IPS-11a (cell line): ENCODE measurements around the gene QSOX2.

Experiments
- H3K4me3 ChIP-seq: one replicate; pipeline ENCODE4 v1.5.1; 2013; ENCODE audit warnings: low read depth, low read length, control low read depth

QSOX2 gene

GRCh38 chr9:136223871-136224640, 21.6 kb downstream of the QSOX2 start:
- no peak overlapping the region for H3K4me3 ChIP-seq

- no peak overlapping the region for H3K4me3 ChIP-seq
Measured at GRCh38 chr9:136222906-136223285, 22.7 kb downstream of the QSOX2 start.

DNA sequence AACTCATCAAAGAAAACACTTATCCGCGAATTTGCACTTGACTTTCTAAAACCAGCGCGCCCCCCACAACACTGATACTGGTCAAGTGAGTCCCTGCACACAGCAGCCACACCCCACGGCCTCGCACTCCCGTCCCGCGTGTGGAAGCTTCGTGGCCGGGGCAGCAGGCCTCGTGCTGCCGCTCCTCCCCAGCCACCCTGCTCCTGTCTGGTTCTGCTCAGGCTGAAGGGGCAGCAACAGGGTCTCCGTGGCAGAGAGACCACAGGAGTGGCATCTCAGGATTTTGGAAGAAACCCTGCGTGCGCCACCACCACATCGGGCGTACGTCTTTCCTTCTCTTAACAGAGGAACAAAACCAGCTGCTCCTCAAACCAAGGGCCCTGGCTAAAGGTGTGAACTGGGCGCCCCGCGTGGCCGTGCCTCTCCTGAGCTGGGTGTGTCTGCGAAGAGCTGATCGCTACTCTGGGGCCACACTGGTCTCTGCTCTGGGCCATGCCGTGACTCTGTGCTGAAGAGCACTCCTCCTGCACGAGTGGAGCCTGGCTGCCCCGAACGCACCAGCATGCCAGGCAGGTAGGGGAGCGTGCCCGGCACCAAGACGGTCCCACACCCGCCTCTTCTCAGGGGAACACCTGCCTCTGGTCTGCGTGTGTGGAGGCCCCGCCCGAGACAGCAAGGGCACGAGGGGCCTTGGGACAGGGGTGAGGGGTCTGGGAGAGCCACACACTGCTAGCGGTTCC, 23.3 kb downstream of the QSOX2 start:
- no peak overlapping the region for H3K4me3 ChIP-seq

DNA sequence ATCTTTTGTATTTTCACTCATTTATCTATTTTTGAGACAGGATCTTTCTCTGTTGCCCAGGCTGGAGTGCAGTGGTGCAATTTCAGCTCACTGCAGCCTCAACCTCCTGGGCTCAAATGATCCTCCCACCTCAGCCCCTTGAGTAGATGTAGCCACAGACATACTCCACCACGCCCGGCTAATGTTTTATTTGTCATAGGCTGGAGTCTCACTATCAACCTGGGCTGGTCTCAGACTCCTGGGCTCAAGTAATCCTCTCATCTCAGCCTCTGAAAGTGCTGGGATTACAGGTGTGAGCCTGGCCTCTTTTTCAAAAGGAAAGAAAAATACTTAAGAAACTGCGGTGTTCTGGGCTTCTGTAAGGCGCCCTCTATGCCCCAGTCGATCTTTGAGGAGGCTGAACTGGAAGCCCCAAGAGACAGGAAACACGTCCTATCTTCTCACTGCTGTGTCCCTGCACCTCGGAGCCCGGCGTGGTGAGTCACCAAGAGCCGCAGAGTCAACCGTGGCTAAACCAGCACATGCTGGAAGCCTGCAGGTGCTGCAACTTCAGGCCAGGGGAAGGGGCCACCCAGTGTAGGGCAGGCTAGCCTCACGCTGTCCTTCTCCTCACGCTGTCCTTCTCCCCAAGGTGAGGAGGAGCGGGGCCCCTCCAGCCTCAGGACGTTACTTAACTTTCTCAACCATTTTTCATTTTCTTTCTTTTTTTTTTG, 25.4 kb downstream of the QSOX2 start:
- no peak overlapping the region for H3K4me3 ChIP-seq

- H3K4me3 ChIP-seq = no peak overlapping the region
Measured at GRCh38 chr9:136219276-136219675, 26.3 kb downstream of the QSOX2 start.

- no peak overlapping the region for H3K4me3 ChIP-seq
Measured at GRCh38 chr9:136218673-136219072, 26.9 kb downstream of the QSOX2 start.

- H3K4me3 ChIP-seq = no peak overlapping the region
Measured at GRCh38 chr9:136218271-136218670, 27.3 kb downstream of the QSOX2 start.

DNA sequence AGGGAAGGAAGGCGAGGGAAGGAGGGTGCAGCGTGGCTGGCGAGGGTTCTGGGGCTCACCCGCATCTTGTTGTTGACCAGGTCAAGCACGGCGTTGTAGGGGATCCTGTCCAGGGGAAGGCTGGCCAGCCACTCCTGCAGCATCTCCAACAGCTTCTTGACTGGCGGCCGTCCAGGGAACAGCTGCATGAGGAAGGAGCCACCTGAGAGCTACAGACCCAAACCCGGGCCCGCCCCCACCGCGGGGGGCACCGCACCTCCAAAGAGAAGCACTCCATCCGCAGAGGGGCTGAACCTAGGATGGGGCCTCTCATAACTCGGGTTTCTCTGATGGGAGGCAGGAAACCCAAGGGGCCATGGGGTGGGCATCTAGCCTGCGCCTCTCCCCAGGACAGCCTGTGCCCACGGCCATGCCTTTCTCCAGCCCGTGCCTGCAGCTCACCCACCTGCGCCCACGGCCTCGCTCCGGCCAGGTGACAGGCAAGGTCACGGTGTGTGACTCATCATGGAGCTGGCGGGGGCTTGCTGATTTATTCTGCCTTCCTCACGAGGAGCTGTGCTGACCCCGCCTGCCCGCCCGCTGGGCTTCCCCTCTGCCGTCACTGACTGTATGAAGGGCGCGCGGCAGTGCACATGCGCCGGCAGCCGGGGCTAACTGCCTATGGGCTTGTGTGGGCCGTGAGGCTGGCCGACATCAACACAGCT, 28.9 kb downstream of the QSOX2 start:
- no peak overlapping the region for H3K4me3 ChIP-seq

DNA sequence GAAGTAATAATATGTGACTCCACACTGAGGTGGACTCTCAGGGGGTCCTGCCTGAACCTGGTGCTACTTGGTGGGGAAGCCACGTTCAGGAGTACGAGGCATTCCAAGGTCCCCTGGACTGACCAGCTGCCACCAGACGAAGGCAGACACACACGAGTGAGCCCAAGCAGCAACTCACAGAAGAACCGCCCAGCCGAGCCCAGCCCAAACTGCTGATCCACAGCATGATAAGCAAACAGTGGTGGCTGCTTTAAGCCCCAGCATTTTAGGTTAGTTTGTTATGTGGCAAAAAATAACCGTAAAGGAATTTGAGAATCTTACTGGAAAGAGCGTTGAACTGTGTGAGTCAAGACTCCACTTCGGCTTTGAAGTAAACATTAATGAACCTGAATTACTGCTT, 31.9 kb downstream of the QSOX2 start:
- no peak overlapping the region for H3K4me3 ChIP-seq

DNA sequence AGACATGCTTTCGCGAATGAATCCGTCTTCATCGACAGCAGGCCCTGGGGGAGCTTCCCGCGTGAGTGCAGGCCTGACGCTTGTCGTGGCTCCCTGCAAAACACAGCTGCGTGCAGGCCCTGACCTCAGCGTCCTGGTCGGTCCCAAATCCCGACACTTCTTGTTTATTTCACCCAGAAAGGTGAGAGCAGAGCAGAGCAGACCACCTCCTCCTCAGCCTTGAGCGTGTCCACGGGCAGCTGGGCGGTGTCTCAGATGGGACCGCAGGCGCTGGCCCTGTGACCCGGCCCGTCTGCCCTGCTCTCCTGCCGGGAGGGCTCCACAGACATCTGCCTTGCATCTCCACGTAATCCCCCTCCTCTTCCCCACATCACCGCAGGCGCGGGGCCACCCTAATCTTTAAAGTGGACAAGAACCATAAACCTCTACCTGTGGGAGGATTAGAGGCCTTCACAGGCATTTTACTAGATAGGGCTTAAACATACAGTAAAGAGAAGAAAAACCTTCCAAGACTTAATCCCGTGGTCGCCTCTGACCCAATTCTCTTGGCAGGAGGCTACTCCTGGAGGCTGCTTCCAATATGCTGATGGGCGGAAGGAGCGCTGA, 33.2 kb downstream of the QSOX2 start:
- H3K4me3 ChIP-seq = no peak overlapping the region

GRCh38 chr9:136211441-136212344, 33.9 kb downstream of the QSOX2 start:
- H3K4me3 ChIP-seq = no peak overlapping the region

DNA sequence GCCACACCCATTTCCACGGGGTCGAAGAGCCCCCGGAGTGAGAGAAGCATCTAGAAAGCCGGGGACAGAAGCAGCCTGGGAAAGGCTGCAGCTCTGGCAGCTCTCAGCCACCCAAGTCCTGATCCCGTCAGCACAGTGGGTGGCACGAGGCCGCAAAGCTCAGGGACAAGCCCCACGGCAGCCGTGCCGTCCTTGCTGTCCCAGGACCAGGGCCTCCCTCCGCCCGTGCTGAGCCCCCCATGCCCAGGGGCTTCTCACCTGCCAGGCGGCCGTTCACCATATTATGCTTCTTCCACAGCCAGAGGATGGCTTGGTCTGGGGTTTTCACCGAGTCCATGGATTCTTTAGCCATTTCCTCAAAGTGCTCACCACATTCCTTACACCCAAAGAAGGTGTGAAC, 34.6 kb downstream of the QSOX2 start:
- H3K4me3 ChIP-seq = no peak overlapping the region

- H3K4me3 ChIP-seq = no peak overlapping the region
Measured at GRCh38 chr9:136210276-136210675, 35.3 kb downstream of the QSOX2 start.

GRCh38 chr9:136209786-136210185, 35.8 kb downstream of the QSOX2 start:
- no peak overlapping the region for H3K4me3 ChIP-seq

- no peak overlapping the region for H3K4me3 ChIP-seq
Measured at GRCh38 chr9:136209232-136209631, 36.4 kb downstream of the QSOX2 start.

GRCh38 chr9:136208675-136209074, 36.9 kb downstream of the QSOX2 start:
- no peak overlapping the region for H3K4me3 ChIP-seq

GRCh38 chr9:136207616-136208015, 38.0 kb downstream of the QSOX2 start:
- no peak overlapping the region for H3K4me3 ChIP-seq

- H3K4me3 ChIP-seq = no peak overlapping the region
Measured at GRCh38 chr9:136206602-136207275, 38.9 kb downstream of the QSOX2 start.

GRCh38 chr9:136205707-136205992, 40.0 kb downstream of the QSOX2 start:
- H3K4me3 ChIP-seq = no peak overlapping the region
